Endothelial cell of umbilical vein (primary cell): ENCODE results near the gene TUBGCP4. TPM values are rescaled to one million over a fixed set of nuclear protein-coding genes. Genes with fewer than 3 reads are reported as not detected.

Source experiments
- BruUV-seq: library from RNA; stranded (reverse); fragments of 400-500 nt; replicated peaks from 2 replicates; lab custom pipeline; 2021; lab: Mats Ljungman, UMichigan
- CTCF ChIA-PET: fragments of 300-600, 350-600 bp; sonication (Branson Sonifier 250); formaldehyde crosslinking; loops from one replicate; lab custom pipeline; 2021; ENCODE audit warnings: antibody characterized with exemption, inconsistent platforms; lab: Charles Lee
- POLR2A ChIA-PET: fragments of 300-600, 350-600 bp; sonication (Branson Sonifier 250); formaldehyde crosslinking; loops from one replicate; lab custom pipeline; 2021; ENCODE audit warnings: antibody characterized with exemption, inconsistent platforms; lab: Charles Lee
- DNase-seq: peaks from one replicate; pipeline ENCODE4 v3.0.0-alpha.2; 2011; ENCODE audit warnings: low read depth, low spot score
- FAIRE-seq: peaks from 2 replicates; lab custom pipeline; 2011; peaks lifted over from hg19 to GRCh38; lab: Jason Lieb, UNC
- H2AFZ ChIP-seq: 2 replicates; pipeline ENCODE4 v1.6.0; 2012; ENCODE audit warnings: low read depth, low read length, control low read depth, inconsistent platforms
- H3K27ac ChIP-seq: 2 replicates; pipeline ENCODE4 v1.5.1; 2011; ENCODE audit warnings: low read depth, mild to moderate bottlenecking, control low read depth, low read length, moderate library complexity; ENCODE audit not compliant: insufficient read depth
- H3K27me3 ChIP-seq, 2 experiments: 2 replicates each; pipeline versions ENCODE4 v1.6.0 to v1.6.1; 2011; ENCODE audit warnings: low read length in 2 of 2, mixed read lengths in 1 of 2; ENCODE audit not compliant: control insufficient read depth in 2 of 2, insufficient read depth in 2 of 2
- H3K36me3 ChIP-seq, 2 experiments: 2 replicates in 1 of 2; 3 replicates in 1 of 2; pipeline ENCODE4 v1.5.1; 2011; ENCODE audit warnings: low read length in 2 of 2, mild to moderate bottlenecking in 1 of 2, moderate library complexity in 1 of 2; ENCODE audit not compliant: control insufficient read depth in 2 of 2, insufficient read depth in 2 of 2; ENCODE audit errors: extremely low read depth in 1 of 2
- H3K4me1 ChIP-seq: 3 replicates; pipeline ENCODE4 v1.5.1; 2011; ENCODE audit warnings: mild to moderate bottlenecking, low read length; ENCODE audit not compliant: control insufficient read depth, insufficient read depth; ENCODE audit errors: extremely low read depth
- H3K4me2 ChIP-seq: 2 replicates; pipeline ENCODE4 v1.6.1; 2011; ENCODE audit warnings: low read length, control low read depth, mixed read lengths; ENCODE audit not compliant: insufficient read depth
- H3K4me3 ChIP-seq, 3 experiments: fragments of 200-600 bp in 1 of 3; sonication (generic), shearing (Covaris generic) in 1 of 3; replicated peaks in 1 of 3; 2 replicates each; pipeline ENCODE4 v1.5.1; 2011 to 2016; ENCODE audit warnings: control low read depth in 3 of 3, low read length in 3 of 3, mild to moderate bottlenecking in 2 of 3, inconsistent platforms in 1 of 3, low read depth in 1 of 3, moderate library complexity in 1 of 3; ENCODE audit not compliant: insufficient read depth in 1 of 3
- H3K79me2 ChIP-seq: 2 replicates; pipeline ENCODE4 v1.6.0; 2012; ENCODE audit warnings: low read length, inconsistent platforms; ENCODE audit not compliant: control insufficient read depth, insufficient read depth
- H3K9ac ChIP-seq: replicated peaks from 2 replicates; pipeline ENCODE3; 2011; ENCODE audit warnings: low read length, control low read depth; ENCODE audit not compliant: insufficient read depth; ENCODE audit errors: extremely low read depth
- H3K9me1 ChIP-seq: replicated peaks from 3 replicates; pipeline ENCODE4 v1.6.0; 2011; ENCODE audit warnings: mild to moderate bottlenecking, low read length; ENCODE audit not compliant: control insufficient read depth, insufficient read depth; ENCODE audit errors: extremely low read depth
- H3K9me3 ChIP-seq: replicated peaks from 2 replicates; pipeline ENCODE4 v1.5.1; 2012; ENCODE audit warnings: low read length, inconsistent platforms; ENCODE audit not compliant: control insufficient read depth, insufficient read depth
- H4K20me1 ChIP-seq: replicated peaks from 2 replicates; pipeline ENCODE3; 2011; ENCODE audit warnings: mild to moderate bottlenecking, low read length; ENCODE audit not compliant: control insufficient read depth, insufficient read depth; ENCODE audit errors: extremely low read depth
- EZH2 ChIP-seq: IDR thresholded peaks from 2 replicates; pipeline ENCODE4 v1.6.1; 2012; ENCODE audit warnings: borderline replicate concordance, low read depth, mild to moderate bottlenecking, moderate library complexity, low read length, inconsistent platforms; ENCODE audit not compliant: severe bottlenecking
- GATA2 ChIP-seq: IDR thresholded peaks from 2 replicates; pipeline ENCODE4 v1.7.0; 2011; ENCODE audit warnings: low read depth, mild to moderate bottlenecking, moderate library complexity, mixed read lengths, low read length; ENCODE audit not compliant: insufficient read length, insufficient read depth
- MYC ChIP-seq: IDR thresholded peaks from one replicate; pipeline ENCODE4 v1.6.1; 2011; ENCODE audit warnings: mild to moderate bottlenecking, low read depth, low read length
- POLR2AphosphoS5 ChIP-seq: IDR thresholded peaks from 2 replicates; pipeline ENCODE4 v1.6.1; 2012; ENCODE audit warnings: low read depth, mild to moderate bottlenecking, control low read depth, low read length, moderate library complexity; ENCODE audit not compliant: insufficient read depth
- dilution Hi-C: fragments of 300-500 bp; cut with MboI; formaldehyde crosslinking; loops from one replicate; pipeline ENCODE4 v1.15.0; 2019; ENCODE audit warnings: low sequenced_read_pairs; ENCODE audit not compliant: extremely low pct_ligation_motif_present
- intact Hi-C: fragments of 100-400 bp; cut with micrococcal nuclease; formaldehyde crosslinking; loops from one replicate; pipeline ENCODE4 v1.10.0; 2022
- polyA plus RNA-seq, 4 experiments: library from polyadenylated mRNA; depleted of rRNA in 3 of 4; stranded (reverse) in 3 of 4; unstranded in 1 of 4; fragments of >200 nt; gene quantifications; 2 replicates each; pipeline versions ENCODE4 v1.2.1 to v1.2.3, GENCODE V29; 2011 to 2012; ENCODE audit warnings: missing spikeins in 1 of 4
- total RNA-seq: library from RNA; stranded (reverse); gene quantifications from 2 replicates; pipeline ENCODE4 v1.2.3, GENCODE V29; 2021
- TF ChIP-seq, protein P1 (sequence below), 2 donors: IDR thresholded peaks; 1 replicate in 1 of 2; 2 replicates in 1 of 2; pipeline ENCODE4 v1.5.1; 2011; ENCODE audit warnings: low read length in 2 of 2, mild to moderate bottlenecking in 2 of 2, moderate library complexity in 2 of 2, control low read depth in 1 of 2, inconsistent platforms in 1 of 2, low read depth in 1 of 2; ENCODE audit not compliant: insufficient read depth in 1 of 2; ENCODE audit errors: extremely low read depth in 1 of 2

The TUBGCP4 gene
- total and polyA plus RNA-seq, 2 donors (not counting 3 experiments of a cell fraction or from before 2014, with no cell fraction given), result 6.5 to 19.4 TPM

DNA sequence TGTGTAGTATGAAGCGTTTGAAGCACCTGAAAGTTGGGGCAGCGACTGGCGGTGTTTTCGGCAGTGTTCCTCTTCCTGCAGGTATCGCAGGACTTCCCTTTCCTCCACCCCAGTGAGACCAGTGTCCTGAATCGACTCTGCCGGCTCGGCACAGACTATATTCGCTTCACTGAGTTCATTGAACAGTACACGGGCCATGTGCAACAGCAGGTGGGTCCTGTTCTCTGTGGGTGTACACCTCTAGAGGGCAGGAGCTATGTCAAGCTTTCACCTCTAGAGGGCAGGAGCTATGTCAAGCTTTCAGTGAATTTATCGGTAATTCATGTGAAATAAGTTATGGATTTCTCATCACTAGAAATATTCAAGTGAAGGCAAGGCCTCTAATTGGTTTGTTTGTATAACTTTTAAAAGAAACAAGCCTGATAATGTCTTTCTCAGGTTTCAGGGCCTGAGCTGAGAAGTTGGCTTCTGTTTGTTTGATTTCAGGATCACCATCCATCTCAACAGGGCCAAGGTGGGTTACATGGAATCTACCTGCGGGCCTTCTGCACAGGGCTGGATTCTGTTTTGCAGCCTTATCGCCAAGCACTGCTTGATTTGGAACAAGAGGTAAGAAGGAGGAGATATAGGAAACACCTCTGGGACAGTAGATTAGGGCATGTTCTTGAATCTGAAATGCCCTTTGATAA lies 5.3 kb downstream of the TUBGCP4 start:
- H3K4me3 ChIP-seq, result no peak overlapping the region
- no peak overlapping the region for H3K4me2 ChIP-seq
- H4K20me1 ChIP-seq, result no peaks in the 10 kb centered on the region
- BruUV-seq, result no TSS peak
- no peaks in the 10 kb centered on the region for H3K9me1 ChIP-seq
- DNase-seq, result peak; percentile 21
- CTCF ChIA-PET, result interaction anchor here (0.6 to 1.6 kb wide), 24 partner anchors 9 to 270 kb away, joined by 3 to 11 read pairs (median 4); no protein-coding TSS in a partner anchor
- peak; percentile 79 for FAIRE-seq
- POLR2A ChIA-PET, result no interaction called here
- no peaks in the 10 kb centered on the region for H3K9me3 ChIP-seq
- H3K4me1 ChIP-seq, result peaks cover 9% of the 10 kb centered on the region
- H3K27me3 ChIP-seq, result no peaks in the 10 kb centered on the region
- peaks cover 4 to 6% of the 10 kb centered on the region in 2 experiments for H3K36me3 ChIP-seq
- intact Hi-C loops (no loop called here), dilution Hi-C loops (no loop called here)
- no peak overlapping the region for H3K27ac ChIP-seq
- H2AFZ ChIP-seq, result no peak overlapping the region
- H3K9ac ChIP-seq, result no peak overlapping the region
- TF ChIP-seq EZH2 (no peak), GATA2 (no peak)
- TF ChIP-seq, protein P1, sequence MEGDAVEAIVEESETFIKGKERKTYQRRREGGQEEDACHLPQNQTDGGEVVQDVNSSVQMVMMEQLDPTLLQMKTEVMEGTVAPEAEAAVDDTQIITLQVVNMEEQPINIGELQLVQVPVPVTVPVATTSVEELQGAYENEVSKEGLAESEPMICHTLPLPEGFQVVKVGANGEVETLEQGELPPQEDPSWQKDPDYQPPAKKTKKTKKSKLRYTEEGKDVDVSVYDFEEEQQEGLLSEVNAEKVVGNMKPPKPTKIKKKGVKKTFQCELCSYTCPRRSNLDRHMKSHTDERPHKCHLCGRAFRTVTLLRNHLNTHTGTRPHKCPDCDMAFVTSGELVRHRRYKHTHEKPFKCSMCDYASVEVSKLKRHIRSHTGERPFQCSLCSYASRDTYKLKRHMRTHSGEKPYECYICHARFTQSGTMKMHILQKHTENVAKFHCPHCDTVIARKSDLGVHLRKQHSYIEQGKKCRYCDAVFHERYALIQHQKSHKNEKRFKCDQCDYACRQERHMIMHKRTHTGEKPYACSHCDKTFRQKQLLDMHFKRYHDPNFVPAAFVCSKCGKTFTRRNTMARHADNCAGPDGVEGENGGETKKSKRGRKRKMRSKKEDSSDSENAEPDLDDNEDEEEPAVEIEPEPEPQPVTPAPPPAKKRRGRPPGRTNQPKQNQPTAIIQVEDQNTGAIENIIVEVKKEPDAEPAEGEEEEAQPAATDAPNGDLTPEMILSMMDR (IDR thresholded peaks at IDR 0.05; ENCODE audit: extremely low read depth in 1 of 2, insufficient read depth in 1 of 2, low read depth in 1 of 2, low read length in 2 of 2), result peak; percentile 68 to 81
- peaks cover 10% of the 10 kb centered on the region for H3K79me2 ChIP-seq

DNA sequence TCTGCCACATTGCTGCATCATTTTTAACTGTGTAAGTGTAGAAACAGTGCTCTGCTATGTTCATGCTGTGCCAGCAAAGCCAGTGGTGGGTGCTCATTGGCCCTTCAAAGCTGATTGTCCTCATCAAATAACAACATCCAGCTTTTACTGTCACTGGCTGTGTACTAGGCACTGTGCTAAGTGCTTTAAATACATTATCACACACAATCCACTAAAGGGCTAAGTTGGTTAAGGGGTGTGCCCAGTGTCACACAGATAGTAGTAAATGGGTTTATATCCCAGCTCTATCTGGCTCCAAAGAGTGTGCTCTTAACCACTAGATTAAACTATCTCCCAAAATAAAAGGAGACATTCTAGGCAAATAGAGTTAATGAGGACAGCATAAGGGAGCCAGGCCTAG lies 7.7 kb downstream of the TUBGCP4 start:
- FAIRE-seq (no peak), DNase-seq (no peak)
- H3K27me3 ChIP-seq, result no peaks in the 10 kb centered on the region
- no peak overlapping the region for H3K4me2 ChIP-seq
- POLR2A ChIA-PET, result no interaction called here
- H3K9me1 ChIP-seq, result no peaks in the 10 kb centered on the region
- intact Hi-C loops, result no loop called here
- H3K4me1 ChIP-seq, result no peaks in the 10 kb centered on the region
- H3K79me2 ChIP-seq, result no peaks in the 10 kb centered on the region
- H3K4me3 ChIP-seq, result no peak overlapping the region
- H3K36me3 ChIP-seq, result peaks cover 4 to 8% of the 10 kb centered on the region in 2 experiments
- no peak overlapping the region for H3K27ac ChIP-seq
- BruUV-seq, result no TSS peak
- CTCF ChIA-PET, result no interaction called here
- H3K9me3 ChIP-seq, result no peaks in the 10 kb centered on the region
- H3K9ac ChIP-seq, result no peak overlapping the region
- TF ChIP-seq POLR2AphosphoS5 (no peak), MYC (no peak)
- H2AFZ ChIP-seq, result no peak overlapping the region
- H4K20me1 ChIP-seq, result no peaks in the 10 kb centered on the region
- dilution Hi-C loops, result no loop called here
